Measurements from ENCODE around the gene KRT15.

KRT15 gene

GRCh38 chr17:41518789-41519449, at the start of gene KRT15:
Gene KRT15 (minus strand): TSS chr17:41518890. CDS start chr17:41518827, 63 bp downstream.
- no peak for DNase-seq

- no peak for DNase-seq
Measured at GRCh38 chr17:41567317-41567716, 48.6 kb upstream of the KRT15 start.

GRCh38 chr17:41565338-41565737, 46.6 kb upstream of the KRT15 start:
- DNase-seq = no peak

GRCh38 chr17:41563607-41564170, 45.0 kb upstream of the KRT15 start:
- DNase-seq = no peak

GRCh38 chr17:41561554-41561953, 42.9 kb upstream of the KRT15 start:
- no peak for DNase-seq

GRCh38 chr17:41559548-41559947, 40.9 kb upstream of the KRT15 start:
- DNase-seq = no peak

GRCh38 chr17:41556931-41557330, 38.2 kb upstream of the KRT15 start:
- no peak for DNase-seq

- no peak for DNase-seq
Measured at GRCh38 chr17:41556306-41556705, 37.6 kb upstream of the KRT15 start.

- no peak for DNase-seq
Measured at GRCh38 chr17:41555105-41555887, 36.6 kb upstream of the KRT15 start.

- DNase-seq = no peak
Measured at GRCh38 chr17:41553987-41554680, 35.4 kb upstream of the KRT15 start.

GRCh38 chr17:41553176-41553575, 34.5 kb upstream of the KRT15 start:
- DNase-seq = no peak

GRCh38 chr17:41552455-41552854, 33.8 kb upstream of the KRT15 start:
- no peak for DNase-seq

- no peak for DNase-seq
Measured at GRCh38 chr17:41551365-41551764, 32.7 kb upstream of the KRT15 start.

GRCh38 chr17:41549596-41550039, 30.9 kb upstream of the KRT15 start:
- DNase-seq = no peak

GRCh38 chr17:41548844-41549595, 30.3 kb upstream of the KRT15 start:
- peak; percentile 54 to 58 for DNase-seq

GRCh38 chr17:41547921-41548843, 29.5 kb upstream of the KRT15 start:
- no peak for DNase-seq

GRCh38 chr17:41547378-41547841, 28.7 kb upstream of the KRT15 start:
- no peak for DNase-seq

GRCh38 chr17:41546819-41547218, 28.1 kb upstream of the KRT15 start:
- DNase-seq = no peak

- DNase-seq = no peak
Measured at GRCh38 chr17:41545829-41546410, 27.2 kb upstream of the KRT15 start.

- no peak for DNase-seq
Measured at GRCh38 chr17:41544935-41545334, 26.2 kb upstream of the KRT15 start.

GRCh38 chr17:41544491-41544892, 25.8 kb upstream of the KRT15 start:
- DNase-seq = no peak

Data from NCI-H1930 (cell line).